ENCODE measurements around the gene GRM7. TPM values are rescaled to one million over a fixed set of nuclear protein-coding genes. Genes with fewer than 3 reads are reported as not detected.

The GRM7 gene
- total RNA-seq, 1 donor from 2014 or later: not detected

DNA sequence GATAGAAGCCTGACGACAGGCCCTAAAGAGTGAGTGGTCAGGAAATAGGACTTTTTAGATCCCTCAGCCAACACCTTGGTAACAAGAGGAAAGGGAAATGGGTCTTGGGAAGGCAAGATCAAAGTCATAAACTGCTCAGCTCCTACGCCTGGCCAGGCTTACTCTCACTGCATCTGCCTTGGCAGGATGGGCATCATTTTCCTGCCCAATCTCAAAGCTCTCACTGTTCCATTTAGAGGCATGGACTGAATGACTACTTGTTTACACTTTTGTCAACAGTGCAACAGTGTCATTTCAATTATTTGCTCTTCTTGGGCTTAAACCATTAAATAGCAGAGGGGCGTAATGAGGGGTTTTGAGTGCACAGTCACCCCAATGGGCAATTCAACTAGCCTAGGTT is 808.7 kb downstream of the GRM7 start:
- Histone ChIP-seq H3K27me3 (ENCODE audit: control insufficient read depth, insufficient read depth, low read length) (no peaks in the 10 kb centered on the region), H3K36me3 (ENCODE audit: control insufficient read depth, insufficient read depth, low read length) (no peaks in the 10 kb centered on the region), H3K4me3 (ENCODE audit: low read depth, low read length) (no peak overlapping the region)
- TF ChIP-seq, protein P1, sequence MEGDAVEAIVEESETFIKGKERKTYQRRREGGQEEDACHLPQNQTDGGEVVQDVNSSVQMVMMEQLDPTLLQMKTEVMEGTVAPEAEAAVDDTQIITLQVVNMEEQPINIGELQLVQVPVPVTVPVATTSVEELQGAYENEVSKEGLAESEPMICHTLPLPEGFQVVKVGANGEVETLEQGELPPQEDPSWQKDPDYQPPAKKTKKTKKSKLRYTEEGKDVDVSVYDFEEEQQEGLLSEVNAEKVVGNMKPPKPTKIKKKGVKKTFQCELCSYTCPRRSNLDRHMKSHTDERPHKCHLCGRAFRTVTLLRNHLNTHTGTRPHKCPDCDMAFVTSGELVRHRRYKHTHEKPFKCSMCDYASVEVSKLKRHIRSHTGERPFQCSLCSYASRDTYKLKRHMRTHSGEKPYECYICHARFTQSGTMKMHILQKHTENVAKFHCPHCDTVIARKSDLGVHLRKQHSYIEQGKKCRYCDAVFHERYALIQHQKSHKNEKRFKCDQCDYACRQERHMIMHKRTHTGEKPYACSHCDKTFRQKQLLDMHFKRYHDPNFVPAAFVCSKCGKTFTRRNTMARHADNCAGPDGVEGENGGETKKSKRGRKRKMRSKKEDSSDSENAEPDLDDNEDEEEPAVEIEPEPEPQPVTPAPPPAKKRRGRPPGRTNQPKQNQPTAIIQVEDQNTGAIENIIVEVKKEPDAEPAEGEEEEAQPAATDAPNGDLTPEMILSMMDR (IDR thresholded peaks at IDR 0.05; ENCODE audit: insufficient read depth, low read length, severe bottlenecking): no peak
- FAIRE-seq (no peak), DNase-seq (ENCODE audit: low read depth) (no peak)

DNA sequence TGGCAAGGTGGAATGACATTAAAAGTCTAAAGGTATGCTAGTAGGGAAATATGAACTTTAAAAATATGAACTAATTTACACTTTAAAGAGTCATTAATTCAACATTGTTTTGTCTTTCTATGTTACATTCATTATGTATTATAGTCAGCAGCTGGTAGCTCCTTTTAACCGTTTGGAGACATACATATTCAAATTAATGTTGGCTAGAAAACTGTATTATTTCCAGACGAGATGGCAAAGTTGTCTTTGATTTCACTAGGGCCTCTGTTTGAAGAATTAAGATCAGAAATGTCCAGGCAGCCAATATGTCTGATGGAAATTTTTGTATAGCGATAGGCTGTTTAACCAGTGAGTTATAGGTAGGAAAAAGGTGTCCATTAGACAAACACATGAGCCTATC is 817.6 kb downstream of the GRM7 start:
- TF ChIP-seq, protein P1 (IDR thresholded peaks at IDR 0.05; ENCODE audit: insufficient read depth, low read length, severe bottlenecking): no peak
- Histone ChIP-seq H3K4me3 (ENCODE audit: low read depth, low read length) (no peak overlapping the region), H3K36me3 (ENCODE audit: control insufficient read depth, insufficient read depth, low read length) (no peaks in the 10 kb centered on the region), H3K27me3 (ENCODE audit: control insufficient read depth, insufficient read depth, low read length) (no peaks in the 10 kb centered on the region)
- FAIRE-seq (no peak), DNase-seq (ENCODE audit: low read depth) (no peak)

DNA sequence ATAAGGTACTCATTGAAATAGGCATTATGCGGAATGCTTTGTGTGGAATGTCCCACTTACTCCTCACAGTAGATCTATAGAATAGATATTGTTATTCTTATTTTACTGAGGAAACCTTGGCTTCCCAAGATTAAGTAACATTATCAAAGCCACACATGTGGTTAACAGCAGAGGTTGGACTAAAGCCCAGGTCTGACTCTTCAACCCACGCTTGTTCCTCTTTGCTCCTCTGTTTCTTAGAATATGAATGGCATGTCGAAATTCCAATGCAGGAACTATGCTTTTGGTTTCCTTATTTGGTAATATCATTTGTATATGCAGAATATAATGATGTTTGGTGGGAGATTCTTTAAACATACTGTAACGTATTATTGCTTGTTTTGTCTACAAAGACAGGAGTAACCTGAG is 821.9 kb downstream of the GRM7 start:
- no peak for FAIRE-seq
- H3K36me3 ChIP-seq (ENCODE audit: control insufficient read depth, insufficient read depth, low read length): no peaks in the 10 kb centered on the region
- DNase-seq (ENCODE audit: low read depth): peak; percentile 92
- H3K4me3 ChIP-seq (ENCODE audit: low read depth, low read length): no peak overlapping the region
- TF ChIP-seq, protein P1 (IDR thresholded peaks at IDR 0.05; ENCODE audit: insufficient read depth, low read length, severe bottlenecking): no peak
- H3K27me3 ChIP-seq (ENCODE audit: control insufficient read depth, insufficient read depth, low read length): no peaks in the 10 kb centered on the region

DNA sequence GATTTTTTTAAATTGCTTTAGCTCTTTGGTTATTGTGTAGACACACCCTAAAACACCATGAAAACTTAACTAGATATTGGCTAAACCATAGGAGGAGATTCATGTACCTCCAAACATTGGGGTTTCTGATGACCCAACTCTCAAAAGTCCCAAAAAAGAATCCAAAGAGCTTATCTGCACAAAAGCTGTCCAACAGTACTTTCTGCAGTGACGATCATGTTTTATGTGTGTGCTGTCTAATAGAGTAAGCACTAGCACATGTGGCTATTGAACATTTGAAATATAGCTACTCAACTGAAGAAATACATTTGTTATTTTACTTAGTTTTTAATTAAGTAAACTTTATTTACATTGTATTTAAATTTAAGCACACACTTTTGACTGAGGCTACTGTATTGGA is 822.5 kb downstream of the GRM7 start:
- TF ChIP-seq, protein P1 (IDR thresholded peaks at IDR 0.05; ENCODE audit: insufficient read depth, low read length, severe bottlenecking): no peak
- Histone ChIP-seq H3K36me3 (ENCODE audit: control insufficient read depth, insufficient read depth, low read length) (no peaks in the 10 kb centered on the region), H3K27me3 (ENCODE audit: control insufficient read depth, insufficient read depth, low read length) (no peaks in the 10 kb centered on the region), H3K4me3 (ENCODE audit: low read depth, low read length) (no peak overlapping the region)
- DNase-seq (ENCODE audit: low read depth) (peak; percentile 0), FAIRE-seq (no peak)

DNA sequence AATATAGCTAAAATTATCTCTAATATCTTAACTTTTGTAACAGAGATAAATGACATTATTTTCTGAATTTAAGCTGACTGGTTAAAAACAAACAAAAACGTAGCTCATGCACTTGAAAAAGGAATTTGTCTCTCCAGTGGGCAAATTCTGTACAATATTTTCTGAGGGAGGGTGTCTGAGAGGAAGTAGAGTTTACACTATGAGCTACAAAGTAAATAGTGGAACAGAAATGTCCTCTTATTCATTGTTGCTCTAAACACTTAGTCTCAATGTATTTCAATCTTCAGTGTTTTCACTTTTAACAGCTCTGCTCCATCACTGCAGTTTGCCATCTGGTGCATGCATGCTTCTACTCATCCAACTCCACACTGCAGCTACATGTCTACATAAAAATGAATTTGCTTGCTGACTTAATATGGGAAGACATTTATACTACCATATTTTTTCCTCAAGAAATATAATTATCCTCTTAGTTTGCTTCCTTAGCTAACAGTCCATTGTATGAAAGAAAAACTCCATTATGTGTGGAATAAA is 823.3 kb downstream of the GRM7 start:
- no peak overlapping the region for H3K4me3 ChIP-seq (ENCODE audit: low read depth, low read length)
- FAIRE-seq (no peak), DNase-seq (ENCODE audit: low read depth) (peak; percentile 26)
- TF ChIP-seq, protein P1 (IDR thresholded peaks at IDR 0.05; ENCODE audit: insufficient read depth, low read length, severe bottlenecking): no peak
- no peaks in the 10 kb centered on the region for H3K27me3 ChIP-seq (ENCODE audit: control insufficient read depth, insufficient read depth, low read length)
- no peaks in the 10 kb centered on the region for H3K36me3 ChIP-seq (ENCODE audit: control insufficient read depth, insufficient read depth, low read length)

Measured in bronchial epithelial cell (primary cell).